PFSK-1 (cell line): ENCODE data around the gene PCGF6.

ENCODE experiments used
- POLR2AphosphoS5 ChIP-seq: IDR thresholded peaks from 2 replicates; pipeline ENCODE4 v1.6.1; 2012; ENCODE audit warnings: low read depth, mild to moderate bottlenecking, control low read depth, low read length, moderate library complexity
- TAF1 ChIP-seq: IDR thresholded peaks from 2 replicates; pipeline ENCODE4 v1.6.1; 2012; ENCODE audit warnings: low read length, control low read depth, borderline replicate concordance; ENCODE audit not compliant: insufficient read depth
- TF ChIP-seq, protein P1 (sequence below), 2 experiments: IDR thresholded peaks; 2 replicates each; pipeline versions ENCODE4 v1.6.1 to v1.8.0; 2011 to 2012; ENCODE audit warnings: low read depth in 2 of 2, low read length in 2 of 2, control low read depth in 1 of 2, inconsistent platforms in 1 of 2, mild to moderate bottlenecking in 1 of 2, moderate library complexity in 1 of 2; ENCODE audit not compliant: insufficient read depth in 1 of 2

GRCh38 chr10:103350175-103350516 is 794 bp downstream of the PCGF6 start:
- no peak for TF ChIP-seq TAF1
- TF ChIP-seq POLR2AphosphoS5, result no peak
- TF ChIP-seq, protein P1, sequence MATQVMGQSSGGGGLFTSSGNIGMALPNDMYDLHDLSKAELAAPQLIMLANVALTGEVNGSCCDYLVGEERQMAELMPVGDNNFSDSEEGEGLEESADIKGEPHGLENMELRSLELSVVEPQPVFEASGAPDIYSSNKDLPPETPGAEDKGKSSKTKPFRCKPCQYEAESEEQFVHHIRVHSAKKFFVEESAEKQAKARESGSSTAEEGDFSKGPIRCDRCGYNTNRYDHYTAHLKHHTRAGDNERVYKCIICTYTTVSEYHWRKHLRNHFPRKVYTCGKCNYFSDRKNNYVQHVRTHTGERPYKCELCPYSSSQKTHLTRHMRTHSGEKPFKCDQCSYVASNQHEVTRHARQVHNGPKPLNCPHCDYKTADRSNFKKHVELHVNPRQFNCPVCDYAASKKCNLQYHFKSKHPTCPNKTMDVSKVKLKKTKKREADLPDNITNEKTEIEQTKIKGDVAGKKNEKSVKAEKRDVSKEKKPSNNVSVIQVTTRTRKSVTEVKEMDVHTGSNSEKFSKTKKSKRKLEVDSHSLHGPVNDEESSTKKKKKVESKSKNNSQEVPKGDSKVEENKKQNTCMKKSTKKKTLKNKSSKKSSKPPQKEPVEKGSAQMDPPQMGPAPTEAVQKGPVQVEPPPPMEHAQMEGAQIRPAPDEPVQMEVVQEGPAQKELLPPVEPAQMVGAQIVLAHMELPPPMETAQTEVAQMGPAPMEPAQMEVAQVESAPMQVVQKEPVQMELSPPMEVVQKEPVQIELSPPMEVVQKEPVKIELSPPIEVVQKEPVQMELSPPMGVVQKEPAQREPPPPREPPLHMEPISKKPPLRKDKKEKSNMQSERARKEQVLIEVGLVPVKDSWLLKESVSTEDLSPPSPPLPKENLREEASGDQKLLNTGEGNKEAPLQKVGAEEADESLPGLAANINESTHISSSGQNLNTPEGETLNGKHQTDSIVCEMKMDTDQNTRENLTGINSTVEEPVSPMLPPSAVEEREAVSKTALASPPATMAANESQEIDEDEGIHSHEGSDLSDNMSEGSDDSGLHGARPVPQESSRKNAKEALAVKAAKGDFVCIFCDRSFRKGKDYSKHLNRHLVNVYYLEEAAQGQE (IDR thresholded peaks at IDR 0.05; ENCODE audit: insufficient read depth in 1 of 2, low read depth in 2 of 2, low read length in 2 of 2), result no peak
